ENCODE results near the gene EIF2B2.

EIF2B2 gene

GRCh38 chr14:74974364-74975058 is 28.2 kb upstream of the EIF2B2 start:
- no peak for DNase-seq (ENCODE audit: low spot score)

- DNase-seq (ENCODE audit: low spot score), result no peak
Observed at GRCh38 chr14:74975059-74975810, 27.5 kb upstream of the EIF2B2 start.

- DNase-seq (ENCODE audit: low spot score), result no peak
Observed at GRCh38 chr14:74976264-74977113, 26.2 kb upstream of the EIF2B2 start.

GRCh38 chr14:74977164-74977900 is 25.4 kb upstream of the EIF2B2 start:
- DNase-seq (ENCODE audit: low spot score), result no peak

GRCh38 chr14:74977901-74978385 is 24.8 kb upstream of the EIF2B2 start:
- no peak for DNase-seq (ENCODE audit: low spot score)

- no peak for DNase-seq (ENCODE audit: low spot score)
Observed at GRCh38 chr14:74978416-74978947, 24.2 kb upstream of the EIF2B2 start.

- DNase-seq (ENCODE audit: low spot score), result no peak
Observed at GRCh38 chr14:74979029-74979428, 23.7 kb upstream of the EIF2B2 start.

- DNase-seq (ENCODE audit: low spot score), result no peak
Observed at GRCh38 chr14:74979442-74980397, 23.0 kb upstream of the EIF2B2 start.

- DNase-seq (ENCODE audit: low spot score), result no peak
Observed at GRCh38 chr14:74980398-74980730, 22.4 kb upstream of the EIF2B2 start.

GRCh38 chr14:74980731-74981461 is 21.8 kb upstream of the EIF2B2 start:
- no peak for DNase-seq (ENCODE audit: low spot score)

GRCh38 chr14:74981462-74981782 is 21.3 kb upstream of the EIF2B2 start:
- DNase-seq (ENCODE audit: low spot score), result no peak

- no peak for DNase-seq (ENCODE audit: low spot score)
Observed at GRCh38 chr14:74981833-74982232, 20.9 kb upstream of the EIF2B2 start.

GRCh38 chr14:74982661-74983060 is 20.1 kb upstream of the EIF2B2 start:
- no peak for DNase-seq (ENCODE audit: low spot score)

- no peak for DNase-seq (ENCODE audit: low spot score)
Observed at GRCh38 chr14:74983343-74983742, 19.4 kb upstream of the EIF2B2 start.

- DNase-seq (ENCODE audit: low spot score), result no peak
Observed at GRCh38 chr14:74984236-74985027, 18.3 kb upstream of the EIF2B2 start.

GRCh38 chr14:74985028-74985310 is 17.8 kb upstream of the EIF2B2 start:
- no peak for DNase-seq (ENCODE audit: low spot score)

GRCh38 chr14:74985806-74986205 is 16.9 kb upstream of the EIF2B2 start:
- no peak for DNase-seq (ENCODE audit: low spot score)

GRCh38 chr14:74988131-74988530 is 14.6 kb upstream of the EIF2B2 start:
- no peak for DNase-seq (ENCODE audit: low spot score)

GRCh38 chr14:74988993-74989392 is 13.7 kb upstream of the EIF2B2 start:
- DNase-seq (ENCODE audit: low spot score), result no peak
